ENCODE results near the gene DOCK7. TPM values are rescaled to one million over a fixed set of nuclear protein-coding genes. Genes with fewer than 3 reads are reported as not detected.
"Not testable (repeated sequence)": the region's sequence is repeated elsewhere in the genome, so short reads cannot be mapped to it uniquely, and the experiment has no call there.

DOCK7 gene
- total RNA-seq, 4 donors from 2014 or later, result 23.4 to 47.0 (median 44.2) TPM

DNA sequence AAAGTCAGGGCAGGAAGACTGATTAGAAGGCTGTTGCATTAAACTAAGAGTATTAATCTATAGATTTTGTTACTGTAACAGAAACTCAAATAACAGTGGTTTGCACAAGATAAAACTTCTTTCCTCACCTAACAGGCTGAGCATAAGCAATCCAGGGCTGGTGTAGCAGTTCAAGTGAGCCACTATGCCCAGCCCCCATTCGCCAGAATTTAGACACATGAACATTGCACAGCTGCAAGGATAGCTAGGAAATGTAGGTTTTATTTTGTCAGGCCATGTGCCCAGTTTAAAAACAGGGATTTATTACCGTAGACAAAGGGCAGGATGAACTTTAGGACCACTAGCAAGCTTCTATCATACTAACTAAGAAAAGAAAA lies 19.5 kb upstream of the DOCK7 start:
- no peak for DNase-seq (ENCODE audit: low spot score in 2 of 2)
- Histone ChIP-seq H3K4me1 (no peaks in the 10 kb centered on the region), H3K36me3 (no peaks in the 10 kb centered on the region), H3K4me3 (no peak overlapping the region), H3K9me3 (no peaks in the 10 kb centered on the region), H3K27me3 (no peaks in the 10 kb centered on the region), H3K27ac (no peak overlapping the region)
- TF ChIP-seq EP300 (IDR thresholded peaks at IDR 0.05) (no peak), CTCF (IDR thresholded peaks at IDR 0.05) (no peak), POLR2AphosphoS5 (IDR thresholded peaks at IDR 0.05) (no peak), POLR2A (IDR thresholded peaks at IDR 0.05) (no peak)
- 87% methylated on average over 2 of the region's 2 CpGs for WGBS

GRCh38 chr1:62706985-62707743 lies 19.0 kb upstream of the DOCK7 start:
- H3K4me1 ChIP-seq, result no peaks in the 10 kb centered on the region
- H3K9me3 ChIP-seq, result no peaks in the 10 kb centered on the region
- TF ChIP-seq POLR2A (IDR thresholded peaks at IDR 0.05) (no peak), POLR2AphosphoS5 (IDR thresholded peaks at IDR 0.05) (no peak), CTCF (IDR thresholded peaks at IDR 0.05) (no peak), EP300 (IDR thresholded peaks at IDR 0.05) (no peak)
- H3K27ac ChIP-seq, result no peak overlapping the region
- H3K27me3 ChIP-seq, result no peaks in the 10 kb centered on the region
- 72% methylated on average over 6 of the region's 7 CpGs for WGBS
- DNase-seq (ENCODE audit: low spot score in 2 of 2), result no peak
- no peak overlapping the region for H3K4me3 ChIP-seq
- H3K36me3 ChIP-seq, result no peaks in the 10 kb centered on the region

- not testable (repeated sequence) for H3K4me1 ChIP-seq; H3K9me3 ChIP-seq; H3K4me3 ChIP-seq; DNase-seq (ENCODE audit: low spot score in 2 of 2); H3K36me3 ChIP-seq; H3K27me3 ChIP-seq; H3K27ac ChIP-seq
- 94% methylated on average over 5 of the region's 5 CpGs for WGBS
Measured at GRCh38 chr1:62698161-62698560, 10.0 kb upstream of the DOCK7 start.

- peaks cover 20% of the 10 kb centered on the region for H3K4me1 ChIP-seq
- not testable (repeated sequence) for DNase-seq (ENCODE audit: low spot score in 2 of 2); H3K4me3 ChIP-seq; H3K36me3 ChIP-seq; H3K27ac ChIP-seq; H3K27me3 ChIP-seq; H3K9me3 ChIP-seq
- 85% methylated on average over 7 of the region's 7 CpGs for WGBS
Measured at GRCh38 chr1:62694479-62694878, 6.3 kb upstream of the DOCK7 start.

DNA sequence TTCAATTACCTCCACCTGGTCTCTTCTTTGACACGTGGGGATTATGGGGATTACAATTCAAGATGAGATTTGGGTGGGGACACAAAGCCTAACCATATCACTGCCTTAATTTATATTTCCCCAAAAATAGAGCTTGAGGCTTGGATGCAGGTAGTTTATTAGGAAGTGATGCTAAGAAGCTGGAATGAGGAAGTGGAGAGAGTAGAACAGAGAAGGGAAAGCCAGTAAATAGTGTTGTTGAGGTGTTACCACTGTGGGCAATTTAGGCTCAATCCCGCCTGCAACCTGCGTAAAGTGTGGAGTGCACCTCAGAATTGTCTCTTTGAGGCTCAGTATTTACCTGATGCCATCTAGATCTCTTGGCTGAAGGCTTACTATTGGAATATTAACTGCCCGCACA lies 4.9 kb upstream of the DOCK7 start:
- no peak overlapping the region for H3K4me3 ChIP-seq
- peaks cover 29% of the 10 kb centered on the region for H3K4me1 ChIP-seq
- H3K36me3 ChIP-seq, result no peaks in the 10 kb centered on the region
- H3K27ac ChIP-seq, result no peak overlapping the region
- H3K9me3 ChIP-seq, result no peaks in the 10 kb centered on the region
- DNase-seq (ENCODE audit: low spot score in 2 of 2), result no peak
- no peak for TF ChIP-seq POLR2A (IDR thresholded peaks at IDR 0.05)
- TF ChIP-seq CTCF (IDR thresholded peaks at IDR 0.05), result no peak
- TF ChIP-seq POLR2AphosphoS5 (IDR thresholded peaks at IDR 0.05), result no peak
- no peak for TF ChIP-seq EP300 (IDR thresholded peaks at IDR 0.05)
- WGBS, result 95% methylated on average over 4 of the region's 4 CpGs
- no peaks in the 10 kb centered on the region for H3K27me3 ChIP-seq

DNA sequence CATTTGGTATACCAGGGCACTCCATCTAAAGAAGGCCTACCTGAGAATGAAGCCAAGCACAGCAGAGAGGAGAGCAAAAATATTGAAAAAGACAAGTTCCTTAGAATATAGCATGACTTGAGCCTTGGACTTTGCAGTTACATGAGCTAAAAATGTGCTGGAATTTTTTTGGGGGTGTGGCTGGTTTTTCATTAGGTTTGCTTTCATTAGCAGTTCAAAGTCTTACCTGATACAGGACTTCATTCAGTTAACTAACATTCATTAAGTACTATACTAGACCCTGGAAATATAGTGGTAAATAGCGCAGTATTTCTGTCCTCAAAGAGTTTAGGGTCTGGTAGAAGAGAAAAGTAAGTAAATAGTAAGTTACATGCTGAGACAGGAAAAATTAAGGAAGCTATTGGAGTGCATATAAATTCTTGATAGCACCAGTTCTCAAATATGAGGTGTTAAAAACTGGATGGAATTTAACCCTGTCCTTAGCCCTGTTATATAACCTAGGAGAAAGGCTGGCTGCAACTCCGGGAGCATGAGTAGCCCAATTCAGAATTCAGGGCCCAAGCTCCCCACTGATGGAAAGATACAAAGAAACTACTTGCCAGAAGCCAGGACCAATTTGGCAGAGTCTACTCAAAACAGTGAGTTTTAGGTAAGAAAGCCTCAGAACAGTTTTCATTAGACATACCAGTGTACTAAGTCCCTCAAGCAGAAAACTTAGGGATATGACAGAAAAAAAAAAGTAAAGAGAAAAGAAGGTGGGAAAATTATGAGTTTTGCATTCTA lies 3.1 kb upstream of the DOCK7 start:
- no peak overlapping the region for H3K27ac ChIP-seq
- H3K4me1 ChIP-seq, result peaks cover 39% of the 10 kb centered on the region
- H3K9me3 ChIP-seq, result no peaks in the 10 kb centered on the region
- no peak for DNase-seq (ENCODE audit: low spot score in 2 of 2)
- WGBS, result 68% methylated on average over 2 of the region's 2 CpGs
- no peak for TF ChIP-seq POLR2A (IDR thresholded peaks at IDR 0.05)
- no peak for TF ChIP-seq POLR2AphosphoS5 (IDR thresholded peaks at IDR 0.05)
- no peak for TF ChIP-seq CTCF (IDR thresholded peaks at IDR 0.05)
- no peak for TF ChIP-seq EP300 (IDR thresholded peaks at IDR 0.05)
- H3K36me3 ChIP-seq, result no peaks in the 10 kb centered on the region
- H3K27me3 ChIP-seq, result no peaks in the 10 kb centered on the region
- H3K4me3 ChIP-seq, result no peak overlapping the region

Data from suprapubic skin (tissue), 4 donors.